Endometrial microvascular endothelial cells (primary cell): ENCODE measurements around the gene ZNF10. TPM values are rescaled to one million over a fixed set of nuclear protein-coding genes. Genes with fewer than 3 reads are reported as not detected.

Experiments used
- in situ Hi-C: cut with HindIII; loops from 2 replicates; pipeline ENCODE4 v1.10.0; 2017; ENCODE audit warnings: low sequenced_read_pairs, low pct_unique_long_range_greater_than_20kb; ENCODE audit errors: inconsistent ontology term
- total RNA-seq: library from RNA; depleted of rRNA; stranded (reverse); fragments of >200 nt; gene quantifications from one replicate; pipeline ENCODE4 v1.2.3, GENCODE V29; 2015; ENCODE audit errors: inconsistent ontology term

ZNF10 gene
- 1.3 TPM for total RNA-seq

DNA sequence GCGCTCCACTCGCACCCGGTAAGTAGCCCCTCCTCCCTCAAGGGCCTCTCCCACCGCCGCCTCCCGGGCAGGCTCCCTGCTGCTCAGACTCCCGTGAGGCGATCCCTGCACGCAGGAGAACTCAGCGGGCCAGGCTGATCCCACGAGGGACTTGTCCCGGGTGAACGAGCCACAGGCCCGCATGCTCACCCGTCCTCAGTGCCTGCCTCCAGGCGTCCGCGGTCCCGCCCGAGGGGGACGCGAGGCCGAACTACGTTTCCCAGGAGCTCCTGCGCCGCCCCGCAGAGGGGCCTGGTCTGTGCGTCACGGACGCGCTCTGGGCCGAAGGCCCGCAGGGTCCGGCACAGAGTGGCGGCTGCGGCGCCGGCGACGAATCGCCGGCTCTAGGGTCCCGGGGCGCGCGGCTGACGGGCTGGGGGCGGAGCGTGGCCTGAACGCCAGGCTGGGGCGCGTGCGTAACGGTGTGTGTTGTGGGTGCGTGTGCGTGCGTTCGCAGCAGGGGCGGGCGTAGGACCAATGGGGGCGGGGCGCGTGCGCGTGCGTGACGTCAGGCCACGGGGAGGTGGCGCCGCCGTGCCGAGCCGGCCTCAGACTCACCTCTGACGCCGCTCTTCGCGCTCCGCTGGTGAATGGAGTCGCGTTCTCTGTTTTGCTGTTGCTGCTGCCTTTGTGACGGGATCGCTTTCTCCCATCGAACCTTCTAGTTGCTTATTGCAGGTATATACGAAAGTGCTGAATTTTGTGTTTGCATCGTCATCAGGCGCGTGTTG is at the start of gene ZNF10, which contains the start of gene ZNF891:
TSS of gene ZNF10 (plus strand) at position 590 of the 770 bp plus-strand sequence. CDS start 13,866 bp downstream, outside the sequence.
TSS of gene ZNF891 (minus strand) at position 237 of the 770 bp plus-strand sequence. CDS start 8,356 bp downstream, outside the sequence.
- in situ Hi-C loops, result no loop called here

DNA sequence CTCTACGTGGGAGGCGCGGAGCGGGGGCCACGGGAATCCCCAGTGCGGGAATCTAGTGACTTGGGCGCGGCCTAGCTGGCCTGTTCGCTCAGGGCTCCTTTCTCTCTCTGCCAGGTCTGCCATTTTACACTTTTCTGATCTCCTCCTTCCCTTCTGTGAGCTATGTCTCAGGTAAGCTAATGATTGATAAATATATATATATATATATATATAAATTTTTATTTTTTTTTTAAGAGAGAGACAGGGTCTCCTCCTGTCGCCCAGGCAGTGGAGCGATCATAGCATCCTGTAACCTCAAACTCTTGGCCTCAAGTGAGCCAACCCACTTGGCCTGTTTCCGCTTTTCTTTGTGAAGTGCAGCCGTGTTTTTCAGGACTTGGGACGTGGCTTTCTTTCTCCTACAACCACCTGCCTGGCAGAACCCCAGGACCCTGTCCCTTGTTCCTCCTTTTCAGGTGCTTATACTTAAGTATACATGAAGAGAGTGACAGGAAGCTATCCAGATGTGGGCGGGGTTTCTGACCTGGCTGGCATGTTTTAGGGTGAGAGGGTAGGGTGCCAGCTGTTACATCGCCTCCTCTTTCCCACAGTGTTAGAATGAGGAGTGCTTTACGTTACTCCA is 49.2 kb upstream of the ZNF10 start:
- in situ Hi-C loops, result no loop called here

DNA sequence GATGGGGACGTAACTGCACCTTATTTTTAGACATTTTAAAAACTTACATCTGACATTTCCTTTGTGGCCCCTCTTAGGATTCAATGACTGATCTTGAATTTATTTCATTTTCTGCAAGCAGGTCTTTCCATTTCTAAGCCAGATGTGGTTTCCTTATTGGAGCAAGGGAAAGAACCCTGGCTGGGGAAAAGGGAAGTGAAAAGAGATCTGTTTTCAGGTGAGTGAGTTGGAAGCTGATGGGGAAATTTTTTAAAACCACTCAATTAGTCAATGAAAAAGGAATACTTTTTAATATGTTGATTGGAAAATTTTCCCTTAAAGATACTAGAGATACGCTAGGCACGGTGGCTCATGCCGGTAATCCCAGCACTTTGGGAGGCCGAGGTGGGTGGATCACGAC is 47.1 kb upstream of the ZNF10 start:
- in situ Hi-C loops, result no loop called here

DNA sequence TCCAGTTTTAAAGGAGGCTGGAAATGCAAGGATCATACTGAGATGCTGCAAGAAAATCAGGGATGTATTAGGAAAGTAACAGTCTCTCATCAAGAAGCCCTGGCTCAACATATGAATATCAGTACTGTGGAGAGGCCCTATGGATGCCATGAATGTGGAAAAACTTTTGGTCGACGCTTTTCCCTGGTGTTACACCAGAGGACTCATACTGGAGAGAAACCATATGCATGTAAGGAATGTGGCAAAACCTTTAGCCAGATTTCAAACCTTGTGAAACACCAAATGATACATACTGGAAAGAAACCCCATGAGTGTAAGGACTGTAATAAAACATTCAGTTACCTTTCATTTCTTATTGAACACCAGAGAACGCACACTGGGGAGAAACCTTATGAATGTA is 24.8 kb upstream of the ZNF10 start:
- in situ Hi-C loops, result no loop called here

DNA sequence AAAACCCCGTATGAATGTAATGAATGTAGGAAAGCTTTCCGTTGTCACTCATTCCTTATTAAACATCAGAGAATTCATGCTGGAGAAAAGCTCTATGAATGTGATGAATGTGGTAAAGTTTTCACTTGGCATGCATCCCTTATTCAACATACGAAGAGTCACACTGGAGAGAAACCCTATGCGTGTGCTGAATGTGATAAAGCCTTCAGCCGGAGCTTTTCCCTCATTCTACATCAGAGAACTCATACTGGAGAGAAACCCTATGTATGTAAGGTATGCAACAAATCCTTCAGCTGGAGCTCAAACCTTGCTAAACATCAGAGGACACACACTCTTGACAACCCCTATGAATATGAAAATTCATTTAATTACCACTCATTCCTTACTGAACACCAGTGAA is 24.2 kb upstream of the ZNF10 start:
- in situ Hi-C loops, result no loop called here

DNA sequence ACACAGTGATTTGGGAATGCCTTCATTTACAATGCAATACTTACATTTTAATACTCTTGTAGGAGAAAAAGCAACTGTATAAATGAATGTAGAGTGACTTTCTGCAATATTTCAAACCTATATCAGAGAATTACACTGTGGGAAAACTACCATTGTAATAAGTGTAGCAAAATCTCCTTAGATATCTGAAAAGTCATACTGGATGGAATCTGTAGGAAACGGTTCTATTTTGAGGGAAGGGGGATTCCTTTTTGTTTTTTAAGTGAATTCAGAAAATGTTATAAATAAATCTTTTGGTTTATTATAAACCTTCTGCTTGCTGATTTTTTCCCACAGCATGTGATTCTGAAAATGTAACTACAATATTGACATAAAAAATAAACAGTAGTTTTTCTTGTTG is 23.3 kb upstream of the ZNF10 start:
- in situ Hi-C loops, result no loop called here

DNA sequence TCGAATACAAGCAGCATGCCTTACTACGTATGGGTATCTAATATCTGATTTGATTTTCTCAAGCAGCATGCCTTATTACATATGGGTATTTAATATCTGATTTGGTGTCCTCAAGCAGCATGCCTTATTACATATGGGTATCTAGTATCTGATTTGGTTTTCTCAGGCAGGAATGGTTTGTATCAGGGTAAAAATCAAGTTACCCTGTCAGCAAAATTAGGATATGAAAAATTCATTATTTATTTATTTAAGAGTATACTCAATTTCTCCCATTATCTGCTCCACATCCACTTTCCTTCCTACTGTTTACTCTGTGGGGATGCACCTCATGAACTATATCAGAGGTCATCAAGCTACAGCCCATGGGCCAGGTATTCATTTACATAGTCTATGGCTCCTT is 22.3 kb upstream of the ZNF10 start:
- in situ Hi-C loops, result no loop called here

DNA sequence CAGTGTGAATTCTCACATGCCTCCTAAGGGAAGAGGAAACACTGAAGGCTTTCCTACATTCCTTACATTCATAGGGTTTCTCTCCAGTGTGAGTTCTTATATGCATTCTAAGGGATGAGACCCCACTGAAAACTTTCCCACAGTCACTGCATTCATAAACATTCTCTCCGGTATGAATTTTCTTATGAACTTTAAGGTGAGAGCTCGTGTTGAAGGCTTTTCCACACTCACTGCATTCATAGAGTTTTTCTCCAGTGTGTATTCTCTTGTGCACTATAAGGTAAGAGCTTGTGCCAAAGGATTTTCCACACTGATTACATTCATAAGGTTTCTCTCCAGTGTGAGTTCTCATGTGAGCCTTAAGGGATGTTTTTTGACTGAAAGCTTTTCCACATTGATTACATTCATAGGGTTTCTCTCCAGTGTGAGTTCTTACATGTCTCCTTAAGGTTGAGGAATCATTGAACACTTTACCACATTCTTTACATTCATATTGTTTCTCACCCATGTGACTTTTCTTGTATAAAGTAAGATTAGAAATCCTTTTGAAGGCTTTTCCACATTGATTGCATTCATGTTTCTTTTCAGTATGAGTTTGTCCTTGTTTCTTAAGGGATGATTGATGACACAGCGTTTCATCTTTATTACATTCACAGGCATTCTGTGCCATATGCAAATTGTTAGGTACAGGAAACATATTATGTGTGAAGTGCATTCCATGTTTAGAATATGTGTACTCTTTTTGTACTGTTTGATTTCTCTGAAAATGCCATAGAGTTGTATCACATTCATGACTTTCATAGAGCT is 9.8 kb upstream of the ZNF10 start:
- in situ Hi-C loops, result no loop called here

DNA sequence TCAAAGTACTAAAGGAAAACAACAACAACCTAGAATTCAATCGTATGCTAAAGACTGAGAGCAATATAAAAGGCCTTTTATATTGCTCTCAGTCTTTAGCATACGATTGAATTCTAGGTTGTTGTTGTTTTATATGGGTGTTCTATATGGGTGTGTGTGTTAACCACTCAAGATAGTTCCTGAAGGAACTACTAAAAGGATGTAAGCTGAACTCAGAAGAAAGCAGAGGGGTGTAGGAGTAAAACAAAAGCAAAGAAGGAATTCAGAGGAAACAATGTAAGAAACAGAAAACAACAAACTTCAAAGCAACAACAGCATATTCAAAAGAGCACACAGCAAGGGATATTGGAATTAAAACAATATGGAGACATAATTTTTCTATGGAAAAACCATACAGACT is 5.8 kb upstream of the ZNF10 start:
- in situ Hi-C loops, result no loop called here

DNA sequence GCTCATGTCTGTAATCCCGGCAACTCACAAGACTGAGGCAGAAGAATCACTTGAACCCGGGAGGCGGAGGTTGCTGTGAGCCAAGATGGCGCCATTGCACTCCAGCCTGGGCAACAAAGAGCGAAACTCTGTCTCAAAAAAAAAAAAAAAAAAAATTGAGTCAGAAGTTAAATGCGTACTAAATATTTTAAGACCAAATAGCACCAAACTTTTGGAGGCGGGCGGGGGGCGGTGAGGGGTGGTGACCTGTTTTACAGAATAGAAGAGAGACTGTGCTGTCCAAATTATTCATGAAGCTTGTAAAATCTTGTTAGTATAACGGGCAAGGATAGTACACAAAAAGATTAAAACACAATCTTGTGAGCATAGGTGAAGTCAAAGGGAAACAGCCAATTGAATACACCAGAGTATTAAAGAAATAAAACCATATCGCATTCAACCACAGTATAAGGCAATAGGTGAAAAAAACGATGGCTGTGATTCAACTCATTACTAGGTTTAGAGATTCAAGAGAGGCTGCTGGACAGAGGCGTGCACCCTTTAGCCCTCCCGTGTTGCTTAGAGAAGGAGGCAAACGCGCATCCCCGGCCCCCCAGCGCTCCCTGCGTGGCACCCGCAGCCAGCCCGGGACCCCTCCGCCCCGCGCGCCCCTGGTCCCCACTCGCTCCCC is 924 bp upstream of the ZNF10 start:
- in situ Hi-C loops, result no loop called here

DNA sequence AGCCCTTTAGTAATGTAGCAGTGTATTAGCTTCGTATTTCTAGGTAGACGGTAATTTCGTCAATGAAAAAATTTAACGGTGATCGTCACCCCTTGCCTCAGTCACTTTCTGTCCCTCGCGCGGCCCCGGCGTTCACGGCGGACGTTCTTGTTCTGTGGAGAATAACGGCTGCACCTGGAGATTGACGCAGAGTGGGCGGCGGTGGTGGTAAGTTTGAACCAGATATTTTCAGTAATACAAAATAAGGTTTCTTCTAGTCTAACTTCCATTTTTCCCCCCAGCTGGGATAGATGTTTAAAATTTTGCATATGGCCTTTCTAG is 341 bp downstream of the ZNF10 start:
- in situ Hi-C loops, result no loop called here

DNA sequence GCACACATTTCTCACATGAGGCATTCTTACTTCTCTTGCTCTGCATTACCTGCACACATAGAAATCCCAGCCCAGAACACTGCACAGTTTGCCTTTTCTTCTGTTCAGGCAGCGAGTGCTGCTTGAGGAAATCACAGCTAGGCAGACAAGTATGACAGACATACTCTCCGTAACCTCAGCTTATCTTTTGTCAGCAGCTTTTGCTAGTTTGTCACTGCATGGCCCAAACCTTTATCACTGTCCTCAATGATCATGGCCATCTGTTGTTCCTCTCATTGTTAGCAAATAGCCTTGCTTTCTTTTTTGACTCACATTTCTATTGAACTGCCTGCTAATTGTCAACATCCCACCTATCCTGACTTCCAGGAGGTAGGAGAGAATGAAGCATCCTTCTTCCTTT is 5.3 kb downstream of the ZNF10 start:
- in situ Hi-C loops, result no loop called here

DNA sequence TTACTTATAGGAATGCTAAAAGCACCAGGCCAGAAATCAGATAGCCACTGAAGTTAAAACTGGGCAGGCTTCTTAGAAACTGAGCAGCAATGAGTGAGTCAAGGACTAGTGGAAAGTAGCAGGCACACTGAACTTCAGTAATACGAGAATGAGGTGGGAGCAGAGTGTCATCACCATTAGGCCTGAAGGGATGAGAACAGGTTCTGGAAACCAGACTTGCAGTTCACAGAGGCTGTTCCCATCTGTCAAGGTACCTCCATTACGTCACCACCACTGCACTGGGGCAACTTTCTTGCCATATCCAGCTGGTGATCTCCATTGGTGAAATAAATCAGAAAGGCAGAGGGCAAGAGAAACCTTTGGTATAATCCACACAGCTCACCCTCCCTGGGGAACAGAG is 15.6 kb downstream of the ZNF10 start:
- in situ Hi-C loops, result no loop called here

DNA sequence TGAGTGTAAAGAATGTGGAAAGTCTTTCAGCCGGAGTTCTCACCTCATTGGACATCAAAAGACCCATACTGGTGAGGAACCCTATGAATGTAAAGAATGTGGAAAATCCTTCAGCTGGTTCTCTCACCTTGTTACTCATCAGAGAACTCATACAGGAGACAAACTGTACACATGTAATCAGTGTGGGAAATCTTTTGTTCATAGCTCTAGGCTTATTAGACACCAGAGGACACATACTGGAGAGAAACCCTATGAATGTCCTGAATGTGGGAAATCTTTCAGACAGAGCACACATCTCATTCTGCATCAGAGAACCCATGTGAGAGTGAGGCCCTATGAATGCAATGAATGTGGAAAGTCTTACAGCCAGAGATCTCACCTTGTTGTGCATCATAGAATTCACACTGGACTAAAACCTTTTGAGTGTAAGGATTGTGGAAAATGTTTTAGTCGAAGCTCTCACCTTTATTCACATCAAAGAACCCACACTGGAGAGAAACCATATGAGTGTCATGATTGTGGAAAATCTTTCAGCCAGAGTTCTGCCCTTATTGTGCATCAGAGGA is 25.8 kb downstream of the ZNF10 start:
- in situ Hi-C loops, result no loop called here

DNA sequence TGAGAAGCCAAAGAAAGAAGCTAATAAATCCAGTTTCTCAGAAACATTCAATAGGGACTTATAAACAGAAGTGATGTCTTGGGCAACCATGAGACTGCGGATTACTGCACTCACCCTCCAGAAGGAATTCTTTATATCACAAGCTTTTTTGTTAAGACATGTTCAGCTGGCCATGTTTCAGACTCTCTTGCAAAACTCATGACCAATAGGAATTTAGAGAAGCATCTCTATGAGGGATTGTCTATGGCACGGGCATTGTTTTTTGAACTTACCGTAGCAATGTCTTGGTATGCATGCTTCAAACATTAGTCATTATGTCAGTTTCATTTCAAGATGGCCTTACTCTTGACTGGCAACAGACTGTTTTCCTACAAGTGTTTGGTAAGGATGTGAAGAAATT is 35.3 kb downstream of the ZNF10 start:
- in situ Hi-C loops, result no loop called here

DNA sequence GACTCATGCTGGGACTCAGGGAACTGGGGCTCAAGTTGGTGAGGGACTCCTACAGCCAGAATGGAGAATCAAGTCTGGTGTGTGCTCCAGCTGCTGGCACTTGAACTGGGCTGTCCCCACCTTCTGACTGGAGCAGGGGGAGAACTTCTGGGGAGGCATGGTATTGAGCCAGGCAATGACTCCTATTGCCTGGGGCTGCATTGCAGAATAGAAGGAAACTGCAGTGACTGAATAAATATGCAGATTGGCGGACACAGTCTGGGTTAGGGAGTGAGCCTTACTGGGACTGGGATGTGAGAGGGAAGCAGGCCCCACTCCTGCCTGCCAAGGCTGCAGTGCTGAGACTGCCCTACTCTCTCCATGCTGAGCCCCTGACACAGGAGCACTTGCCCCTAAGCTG is 42.1 kb downstream of the ZNF10 start:
- in situ Hi-C loops, result no loop called here

DNA sequence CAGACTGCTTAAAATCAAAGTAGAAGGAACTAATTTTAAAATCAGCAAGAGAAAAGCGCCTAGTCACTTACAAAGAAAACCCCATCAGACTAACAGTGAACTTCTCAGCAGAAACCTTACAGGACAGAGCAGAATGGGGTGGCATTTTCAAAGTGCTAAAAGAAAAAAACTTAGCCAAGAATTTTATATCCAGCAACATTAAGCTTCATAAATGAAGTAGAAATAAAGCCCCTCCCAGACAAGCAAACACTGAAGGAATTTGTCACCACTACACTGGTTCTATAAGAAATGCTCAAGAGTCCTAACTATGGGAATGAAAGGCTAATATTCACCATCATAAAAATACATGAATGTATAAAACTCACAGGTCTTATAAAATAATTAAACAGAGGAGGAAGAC is 44.5 kb downstream of the ZNF10 start:
- in situ Hi-C loops, result no loop called here

DNA sequence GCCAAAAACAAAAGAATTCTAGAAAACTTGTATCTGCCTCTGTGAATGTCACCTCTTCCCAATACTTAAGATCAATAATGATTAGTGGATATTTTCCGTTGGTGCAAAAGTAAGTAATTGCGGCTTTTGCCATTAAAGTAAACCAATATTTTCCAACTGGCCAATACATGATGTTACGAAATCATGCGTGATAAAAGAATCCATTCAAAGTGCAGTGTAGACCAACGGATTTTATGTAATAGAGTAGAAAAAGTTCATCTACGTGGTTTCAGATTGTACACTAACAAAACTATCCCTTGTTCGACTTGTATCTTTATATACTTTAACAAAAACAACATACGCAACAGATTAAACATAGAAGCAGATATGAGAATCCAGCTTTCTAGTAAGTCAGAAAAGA is 50.2 kb downstream of the ZNF10 start:
- in situ Hi-C loops, result no loop called here
